CD4-positive, alpha-beta T cell (primary cell): ENCODE measurements around the gene CFAP161. TPM values are rescaled to one million over a fixed set of nuclear protein-coding genes. Genes with fewer than 3 reads are reported as not detected.

ENCODE experiments used
- ATAC-seq: fragments of 200-7000 bp; cut with Tn5 transposase; one replicate; pipeline ENCODE4 v1.10.0; 2022; ENCODE audit warnings: mild to moderate bottlenecking; ENCODE audit not compliant: poor library complexity
- CTCF ChIA-PET: fragments of 350-600 bp; sonication (Branson Sonifier 250); formaldehyde crosslinking; loops from one replicate; lab custom pipeline; 2021; ENCODE audit warnings: antibody characterized with exemption, inconsistent platforms; lab: Charles Lee
- POLR2A ChIA-PET: fragments of 350-600 bp; sonication (Branson Sonifier 250); formaldehyde crosslinking; loops from one replicate; lab custom pipeline; 2021; ENCODE audit warnings: antibody characterized with exemption, inconsistent platforms; lab: Charles Lee
- DNase-seq, 14 experiments: peaks; one replicate each; pipeline ENCODE4 v3.0.0-alpha.2; 2013 to 2020; ENCODE audit warnings: mixed read lengths in 2 of 14
- H3K27ac ChIP-seq, 2 donors: one replicate each; pipeline versions ENCODE4 v1.5.1 to v1.7.0; 2013; ENCODE audit warnings: low read length in 2 of 2, low read depth in 1 of 2, mild to moderate bottlenecking in 1 of 2
- H3K27me3 ChIP-seq, 2 experiments: 1 replicate in 1 of 2; 2 replicates in 1 of 2; pipeline versions ENCODE4 v1.6.1 to v1.7.0; 2013; ENCODE audit warnings: low read length in 2 of 2, control low read depth in 1 of 2, mild to moderate bottlenecking in 1 of 2, moderate library complexity in 1 of 2; ENCODE audit not compliant: insufficient read depth in 2 of 2, control insufficient read depth in 1 of 2
- H3K36me3 ChIP-seq: one replicate; pipeline ENCODE4 v1.6.1; 2013; ENCODE audit warnings: low read length, control low read depth; ENCODE audit not compliant: insufficient read depth
- H3K4me1 ChIP-seq: one replicate; pipeline ENCODE4 v1.6.1; 2013; ENCODE audit warnings: low read length, control low read depth; ENCODE audit not compliant: insufficient read depth
- H3K4me3 ChIP-seq: one replicate; pipeline ENCODE4 v1.5.1; 2013; ENCODE audit warnings: mild to moderate bottlenecking, low read length, moderate library complexity
- H3K9me3 ChIP-seq, 2 experiments: 1 replicate in 1 of 2; 2 replicates in 1 of 2; pipeline versions ENCODE4 v1.6.1 to v1.7.0; 2013; ENCODE audit warnings: low read length in 2 of 2, mild to moderate bottlenecking in 2 of 2, control low read depth in 1 of 2, moderate library complexity in 1 of 2; ENCODE audit not compliant: control insufficient read depth in 1 of 2, insufficient read depth in 1 of 2
- H3K27ac Mint-ChIP-seq: one replicate; pipeline ENCODE4 v1.8.0; 2020; ENCODE audit warnings: mixed read lengths
- H3K27me3 Mint-ChIP-seq: one replicate; pipeline ENCODE4 v1.8.0; 2021; ENCODE audit warnings: mixed read lengths
- H3K36me3 Mint-ChIP-seq: one replicate; pipeline ENCODE4 v1.8.0; 2021; ENCODE audit warnings: low read depth, mixed read lengths
- H3K4me1 Mint-ChIP-seq: one replicate; pipeline ENCODE4 v1.8.0; 2021; ENCODE audit warnings: low read depth, mixed read lengths
- H3K4me3 Mint-ChIP-seq: one replicate; pipeline ENCODE4 v1.8.0; 2020; ENCODE audit warnings: mild to moderate bottlenecking, mixed read lengths
- H3K9me3 Mint-ChIP-seq: one replicate; pipeline ENCODE4 v1.8.0; 2020; ENCODE audit warnings: mixed read lengths
- intact Hi-C, 2 experiments: fragments of 100-400 bp; cut with DNase I in 1 of 2; cut with micrococcal nuclease in 1 of 2; formaldehyde crosslinking; loops; one replicate each; pipeline versions ENCODE4 v1.15.1 to v1.9.0; 2023 to 2025; cut with DNase I, micrococcal nuclease
- total RNA-seq, 174 experiments: library from RNA in 2 of 174; stranded (reverse) in 2 of 174; gene quantifications; one replicate each; pipeline ENCODE4 v1.2.3 and lab custom pipeline; 2021 to 2026
- TF ChIP-seq, protein P1 (sequence below): fragments of 200-600 bp; IDR thresholded peaks from one replicate; pipeline ENCODE4 v1.8.0; 2022; ENCODE audit warnings: antibody characterized with exemption, mild to moderate bottlenecking

The CFAP161 gene
- total RNA-seq, 2 experiments from 2014 or later = not detected

DNA sequence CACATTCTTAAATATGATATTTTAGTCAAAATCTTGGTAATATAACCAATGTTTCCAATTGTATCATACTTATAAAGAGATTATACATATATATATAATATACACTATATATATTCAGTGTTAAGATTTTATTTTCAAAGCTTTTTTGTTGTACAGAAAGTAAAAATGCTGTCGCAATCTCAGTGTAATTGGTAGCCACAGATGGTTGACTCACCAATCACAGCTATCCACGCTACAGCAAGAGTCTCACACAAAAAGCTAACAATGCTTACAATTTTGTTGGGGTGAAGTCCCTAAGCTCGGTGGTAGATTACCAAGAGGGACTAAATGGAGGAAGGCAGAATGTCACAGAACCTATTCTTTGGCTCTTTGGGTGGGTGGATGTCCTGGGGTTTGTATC lies 16.9 kb upstream of the CFAP161 start:
- Histone ChIP-seq H3K4me1 (no peaks in the 10 kb centered on the region), H3K36me3 (no peaks in the 10 kb centered on the region), H3K27ac (no peak overlapping the region), H3K27me3 (peaks cover 18 to 20% of the 10 kb centered on the region in 2 experiments), H3K4me3 (no peak overlapping the region), H3K9me3 (no peaks in the 10 kb centered on the region)
- intact Hi-C loops = no loop called here
- ATAC-seq (no peak), DNase-seq (no peak)
- Mint-ChIP-seq H3K9me3 (no peaks in the 10 kb centered on the region), H3K36me3 (no peaks in the 10 kb centered on the region), H3K4me1 (no peaks in the 10 kb centered on the region), H3K27ac (no peak overlapping the region), H3K4me3 (no peak overlapping the region), H3K27me3 (peaks cover 54% of the 10 kb centered on the region)
- CTCF ChIA-PET = interaction anchor here (2.5 kb wide), 1 partner anchor 149 kb away, joined by 6 read pairs; no protein-coding TSS in a partner anchor
- POLR2A ChIA-PET = no interaction called here
- TF ChIP-seq, protein P1, sequence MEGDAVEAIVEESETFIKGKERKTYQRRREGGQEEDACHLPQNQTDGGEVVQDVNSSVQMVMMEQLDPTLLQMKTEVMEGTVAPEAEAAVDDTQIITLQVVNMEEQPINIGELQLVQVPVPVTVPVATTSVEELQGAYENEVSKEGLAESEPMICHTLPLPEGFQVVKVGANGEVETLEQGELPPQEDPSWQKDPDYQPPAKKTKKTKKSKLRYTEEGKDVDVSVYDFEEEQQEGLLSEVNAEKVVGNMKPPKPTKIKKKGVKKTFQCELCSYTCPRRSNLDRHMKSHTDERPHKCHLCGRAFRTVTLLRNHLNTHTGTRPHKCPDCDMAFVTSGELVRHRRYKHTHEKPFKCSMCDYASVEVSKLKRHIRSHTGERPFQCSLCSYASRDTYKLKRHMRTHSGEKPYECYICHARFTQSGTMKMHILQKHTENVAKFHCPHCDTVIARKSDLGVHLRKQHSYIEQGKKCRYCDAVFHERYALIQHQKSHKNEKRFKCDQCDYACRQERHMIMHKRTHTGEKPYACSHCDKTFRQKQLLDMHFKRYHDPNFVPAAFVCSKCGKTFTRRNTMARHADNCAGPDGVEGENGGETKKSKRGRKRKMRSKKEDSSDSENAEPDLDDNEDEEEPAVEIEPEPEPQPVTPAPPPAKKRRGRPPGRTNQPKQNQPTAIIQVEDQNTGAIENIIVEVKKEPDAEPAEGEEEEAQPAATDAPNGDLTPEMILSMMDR = no peak

GRCh38 chr15:81117581-81117980 lies 16.5 kb upstream of the CFAP161 start:
- Histone ChIP-seq H3K27me3 (peaks cover 20% of the 10 kb centered on the region in 2 experiments), H3K4me3 (no peak overlapping the region), H3K36me3 (no peaks in the 10 kb centered on the region), H3K27ac (no peak overlapping the region), H3K4me1 (no peaks in the 10 kb centered on the region), H3K9me3 (no peaks in the 10 kb centered on the region)
- DNase-seq (no peak), ATAC-seq (no peak)
- ChIA-PET CTCF (no interaction called here), POLR2A (no interaction called here)
- peaks cover 56% of the 10 kb centered on the region for H3K27me3 Mint-ChIP-seq
- no peaks in the 10 kb centered on the region for H3K9me3 Mint-ChIP-seq
- no peak overlapping the region for H3K27ac Mint-ChIP-seq
- no peaks in the 10 kb centered on the region for H3K4me1 Mint-ChIP-seq
- intact Hi-C loops = no loop called here
- H3K4me3 Mint-ChIP-seq = no peak overlapping the region
- TF ChIP-seq, protein P1 = no peak
- no peaks in the 10 kb centered on the region for H3K36me3 Mint-ChIP-seq

GRCh38 chr15:81118361-81118760 lies 15.7 kb upstream of the CFAP161 start:
- no peak for DNase-seq
- no peaks in the 10 kb centered on the region for H3K36me3 ChIP-seq
- Mint-ChIP-seq H3K36me3 (no peaks in the 10 kb centered on the region), H3K4me1 (no peaks in the 10 kb centered on the region), H3K27me3 (peaks cover 62% of the 10 kb centered on the region), H3K4me3 (no peak overlapping the region), H3K9me3 (no peaks in the 10 kb centered on the region), H3K27ac (no peak overlapping the region)
- POLR2A ChIA-PET = no interaction called here
- peaks cover 20 to 23% of the 10 kb centered on the region in 2 experiments for H3K27me3 ChIP-seq
- no peaks in the 10 kb centered on the region for H3K9me3 ChIP-seq
- H3K27ac ChIP-seq = no peak overlapping the region
- TF ChIP-seq, protein P1 = no peak
- H3K4me1 ChIP-seq = no peaks in the 10 kb centered on the region
- intact Hi-C loops = no loop called here
- ATAC-seq = no peak
- no peak overlapping the region for H3K4me3 ChIP-seq
- CTCF ChIA-PET = no interaction called here
